Rectal smooth muscle tissue (tissue), 1 donor: ENCODE measurements around the gene LRRC8D.

Source experiments
- H3K27ac ChIP-seq: one replicate; pipeline ENCODE4 v1.7.0; 2013; ENCODE audit warnings: low read depth, low read length, inconsistent platforms
- H3K27me3 ChIP-seq: one replicate; pipeline ENCODE4 v1.7.0; 2013; ENCODE audit warnings: low read length; ENCODE audit not compliant: control insufficient read depth, insufficient read depth
- H3K36me3 ChIP-seq: one replicate; pipeline ENCODE4 v1.7.0; 2013; ENCODE audit warnings: low read length; ENCODE audit not compliant: control insufficient read depth, insufficient read depth
- H3K4me1 ChIP-seq: one replicate; pipeline ENCODE4 v1.7.0; 2013; ENCODE audit warnings: low read length; ENCODE audit not compliant: control insufficient read depth, insufficient read depth
- H3K4me3 ChIP-seq: one replicate; pipeline ENCODE4 v1.7.0; 2013; ENCODE audit warnings: low read length
- H3K9ac ChIP-seq: one replicate; pipeline ENCODE4 v1.7.0; 2013; ENCODE audit warnings: low read length

LRRC8D gene

GRCh38 chr1:89870998-89871397 is 50.2 kb downstream of the LRRC8D start:
- Histone ChIP-seq H3K4me1 (peaks cover 4% of the 10 kb centered on the region), H3K36me3 (no peaks in the 10 kb centered on the region), H3K9ac (no peak overlapping the region), H3K27ac (no peak overlapping the region), H3K27me3 (no peaks in the 10 kb centered on the region), H3K4me3 (no peak overlapping the region)

- Histone ChIP-seq H3K4me1 (peaks cover 4% of the 10 kb centered on the region), H3K27ac (no peak overlapping the region), H3K36me3 (no peaks in the 10 kb centered on the region), H3K4me3 (no peak overlapping the region), H3K9ac (no peak overlapping the region), H3K27me3 (no peaks in the 10 kb centered on the region)
Measured at GRCh38 chr1:89871768-89872473, 51.1 kb downstream of the LRRC8D start.

GRCh38 chr1:89872567-89872966 is 51.7 kb downstream of the LRRC8D start:
- H3K4me3 ChIP-seq, result no peak overlapping the region
- no peak overlapping the region for H3K9ac ChIP-seq
- no peaks in the 10 kb centered on the region for H3K27me3 ChIP-seq
- H3K27ac ChIP-seq, result no peak overlapping the region
- H3K4me1 ChIP-seq, result peaks cover 4% of the 10 kb centered on the region
- no peaks in the 10 kb centered on the region for H3K36me3 ChIP-seq

- Histone ChIP-seq H3K36me3 (no peaks in the 10 kb centered on the region), H3K27ac (no peak overlapping the region), H3K27me3 (no peaks in the 10 kb centered on the region), H3K9ac (no peak overlapping the region), H3K4me1 (peaks cover 4% of the 10 kb centered on the region), H3K4me3 (no peak overlapping the region)
Measured at GRCh38 chr1:89873288-89873687, 52.5 kb downstream of the LRRC8D start.

- Histone ChIP-seq H3K4me3 (no peak overlapping the region), H3K27me3 (no peaks in the 10 kb centered on the region), H3K9ac (no peak overlapping the region), H3K4me1 (peaks cover 4% of the 10 kb centered on the region), H3K36me3 (no peaks in the 10 kb centered on the region), H3K27ac (no peak overlapping the region)
Measured at GRCh38 chr1:89873770-89874169, 52.9 kb downstream of the LRRC8D start.

GRCh38 chr1:89876463-89876862 is 55.6 kb downstream of the LRRC8D start:
- peaks cover 4% of the 10 kb centered on the region for H3K4me1 ChIP-seq
- H3K27ac ChIP-seq, result no peak overlapping the region
- no peak overlapping the region for H3K9ac ChIP-seq
- no peaks in the 10 kb centered on the region for H3K27me3 ChIP-seq
- H3K4me3 ChIP-seq, result no peak overlapping the region
- H3K36me3 ChIP-seq, result no peaks in the 10 kb centered on the region

- H3K27me3 ChIP-seq, result no peaks in the 10 kb centered on the region
- H3K4me3 ChIP-seq, result no peak overlapping the region
- H3K9ac ChIP-seq, result no peak overlapping the region
- no peak overlapping the region for H3K27ac ChIP-seq
- peaks cover 4% of the 10 kb centered on the region for H3K4me1 ChIP-seq
- H3K36me3 ChIP-seq, result no peaks in the 10 kb centered on the region
Measured at GRCh38 chr1:89877756-89878155, 56.9 kb downstream of the LRRC8D start.

- Histone ChIP-seq H3K4me3 (no peak overlapping the region), H3K4me1 (peaks cover 4% of the 10 kb centered on the region), H3K36me3 (no peaks in the 10 kb centered on the region), H3K9ac (no peak overlapping the region), H3K27me3 (no peaks in the 10 kb centered on the region), H3K27ac (no peak overlapping the region)
Measured at GRCh38 chr1:89878256-89878655, 57.4 kb downstream of the LRRC8D start.

- H3K36me3 ChIP-seq, result no peaks in the 10 kb centered on the region
- H3K27me3 ChIP-seq, result no peaks in the 10 kb centered on the region
- no peak overlapping the region for H3K27ac ChIP-seq
- no peaks in the 10 kb centered on the region for H3K4me1 ChIP-seq
- no peak overlapping the region for H3K9ac ChIP-seq
- no peak overlapping the region for H3K4me3 ChIP-seq
Measured at GRCh38 chr1:89880679-89881078, 59.8 kb downstream of the LRRC8D start.

GRCh38 chr1:89881415-89882058 is 60.7 kb downstream of the LRRC8D start:
- Histone ChIP-seq H3K4me1 (no peaks in the 10 kb centered on the region), H3K4me3 (no peak overlapping the region), H3K9ac (no peak overlapping the region)

GRCh38 chr1:89882348-89883029 is 61.7 kb downstream of the LRRC8D start:
- H3K4me3 ChIP-seq, result no peak overlapping the region
- no peaks in the 10 kb centered on the region for H3K4me1 ChIP-seq
- H3K27ac ChIP-seq, result no peak overlapping the region
- H3K36me3 ChIP-seq, result no peaks in the 10 kb centered on the region
- no peaks in the 10 kb centered on the region for H3K27me3 ChIP-seq
- H3K9ac ChIP-seq, result no peak overlapping the region

More at GRCh38 chr1:89881415-89882058, 60.7 kb downstream of the LRRC8D start:
- Histone ChIP-seq H3K36me3 (no peaks in the 10 kb centered on the region), H3K27ac (no peak overlapping the region), H3K27me3 (no peaks in the 10 kb centered on the region)

- no peaks in the 10 kb centered on the region for H3K36me3 ChIP-seq
- no peaks in the 10 kb centered on the region for H3K4me1 ChIP-seq
- no peaks in the 10 kb centered on the region for H3K27me3 ChIP-seq
- H3K9ac ChIP-seq, result no peak overlapping the region
- no peak overlapping the region for H3K27ac ChIP-seq
- H3K4me3 ChIP-seq, result no peak overlapping the region
Measured at GRCh38 chr1:89883030-89883379, 62.2 kb downstream of the LRRC8D start.
